ENCODE data around the gene PTPRG. TPM values are rescaled to one million over a fixed set of nuclear protein-coding genes. Genes with fewer than 3 reads are reported as not detected.

PTPRG gene
- total and polyA plus RNA-seq, 2 of the 13 experiments (the other 11 are each of a cell fraction or from before 2014, with no cell fraction given), result 8.0 to 25.3 TPM

DNA sequence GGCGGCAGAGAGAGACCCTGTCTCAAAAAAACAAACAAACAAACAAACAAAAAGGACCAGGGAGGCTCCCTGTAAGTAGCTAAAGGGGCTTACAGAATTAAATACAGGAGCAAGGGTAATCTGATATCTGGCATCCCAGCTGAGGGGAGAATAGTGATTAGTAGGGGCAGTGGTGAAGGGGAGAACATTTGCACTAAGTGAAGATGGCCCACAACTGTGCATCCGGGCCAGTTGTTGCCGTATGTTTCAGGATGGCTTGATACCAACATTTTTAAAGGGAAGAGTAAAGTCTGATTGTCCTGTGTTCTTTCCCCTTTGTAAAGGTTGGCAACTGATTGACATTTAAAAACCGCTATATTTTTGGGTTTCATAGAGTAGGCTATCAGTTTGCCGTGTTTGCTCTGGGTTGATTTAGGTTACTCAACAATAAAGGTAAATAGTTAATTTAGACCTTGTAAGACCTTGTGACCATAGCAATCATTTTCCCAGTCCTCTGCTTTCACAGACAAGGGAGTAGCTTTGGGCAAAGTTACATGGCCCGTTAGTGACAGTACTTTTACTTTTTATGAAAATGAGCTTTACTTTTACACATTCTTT, 167.8 kb downstream of the PTPRG start (continued):
- TF ChIP-seq FOXA3 (CRISPR knock-in tag; IDR thresholded peaks at IDR 0.05) (peak; percentile 32; the same call in 1 of the 2 replicates), ZIK1 (CRISPR knock-in tag; IDR thresholded peaks at IDR 0.05; ENCODE audit: borderline replicate concordance, low read depth) (no peak), JUND (CRISPR knock-in tag; IDR thresholded peaks at IDR 0.05) (no peak), ZNF501 (CRISPR knock-in tag; IDR thresholded peaks at IDR 0.05) (no peak), CREM (IDR thresholded peaks at IDR 0.05) (peak; percentile 21; the same call in 1 of the 2 replicates), CREM (CRISPR knock-in tag; IDR thresholded peaks at IDR 0.05) (no peak), RFX3 (CRISPR knock-in tag; IDR thresholded peaks at IDR 0.05) (no peak), SOX5 (CRISPR knock-in tag; IDR thresholded peaks at IDR 0.05; ENCODE audit: borderline replicate concordance) (peak; percentile 28; the same call in 1 of the 2 replicates), ZSCAN30 (CRISPR knock-in tag; IDR thresholded peaks at IDR 0.05) (no peak), AHR (CRISPR knock-in tag; IDR thresholded peaks at IDR 0.05) (no peak), AGO1 (IDR thresholded peaks at IDR 0.05; ENCODE audit: low read depth, low read length, poor library complexity, severe bottlenecking) (no peak), ZBTB7A (CRISPR knock-in tag; IDR thresholded peaks at IDR 0.05) (no peak), KDM1A (CRISPR knock-in tag; IDR thresholded peaks at IDR 0.05) (no peak), NR2F6 (IDR thresholded peaks at IDR 0.05) (no peak), NR2F6 (CRISPR knock-in tag; IDR thresholded peaks at IDR 0.05) (no peak), TCF12 (IDR thresholded peaks at IDR 0.05) (no peak), TCF12 (CRISPR knock-in tag; IDR thresholded peaks at IDR 0.05) (no peak), ZNF468 (CRISPR knock-in tag; IDR thresholded peaks at IDR 0.05) (no peak), ZNF878 (CRISPR knock-in tag; IDR thresholded peaks at IDR 0.05) (no peak)
- TF ChIP-seq, protein P1, sequence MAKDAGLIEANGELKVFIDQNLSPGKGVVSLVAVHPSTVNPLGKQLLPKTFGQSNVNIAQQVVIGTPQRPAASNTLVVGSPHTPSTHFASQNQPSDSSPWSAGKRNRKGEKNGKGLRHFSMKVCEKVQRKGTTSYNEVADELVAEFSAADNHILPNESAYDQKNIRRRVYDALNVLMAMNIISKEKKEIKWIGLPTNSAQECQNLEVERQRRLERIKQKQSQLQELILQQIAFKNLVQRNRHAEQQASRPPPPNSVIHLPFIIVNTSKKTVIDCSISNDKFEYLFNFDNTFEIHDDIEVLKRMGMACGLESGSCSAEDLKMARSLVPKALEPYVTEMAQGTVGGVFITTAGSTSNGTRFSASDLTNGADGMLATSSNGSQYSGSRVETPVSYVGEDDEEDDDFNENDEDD (CRISPR knock-in tag; IDR thresholded peaks at IDR 0.05; ENCODE audit: borderline replicate concordance), result no peak
- TF ChIP-seq, protein P2, sequence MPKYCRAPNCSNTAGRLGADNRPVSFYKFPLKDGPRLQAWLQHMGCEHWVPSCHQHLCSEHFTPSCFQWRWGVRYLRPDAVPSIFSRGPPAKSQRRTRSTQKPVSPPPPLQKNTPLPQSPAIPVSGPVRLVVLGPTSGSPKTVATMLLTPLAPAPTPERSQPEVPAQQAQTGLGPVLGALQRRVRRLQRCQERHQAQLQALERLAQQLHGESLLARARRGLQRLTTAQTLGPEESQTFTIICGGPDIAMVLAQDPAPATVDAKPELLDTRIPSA (CRISPR knock-in tag; IDR thresholded peaks at IDR 0.05; ENCODE audit: borderline replicate concordance), result no peak
- TF ChIP-seq, protein P3, sequence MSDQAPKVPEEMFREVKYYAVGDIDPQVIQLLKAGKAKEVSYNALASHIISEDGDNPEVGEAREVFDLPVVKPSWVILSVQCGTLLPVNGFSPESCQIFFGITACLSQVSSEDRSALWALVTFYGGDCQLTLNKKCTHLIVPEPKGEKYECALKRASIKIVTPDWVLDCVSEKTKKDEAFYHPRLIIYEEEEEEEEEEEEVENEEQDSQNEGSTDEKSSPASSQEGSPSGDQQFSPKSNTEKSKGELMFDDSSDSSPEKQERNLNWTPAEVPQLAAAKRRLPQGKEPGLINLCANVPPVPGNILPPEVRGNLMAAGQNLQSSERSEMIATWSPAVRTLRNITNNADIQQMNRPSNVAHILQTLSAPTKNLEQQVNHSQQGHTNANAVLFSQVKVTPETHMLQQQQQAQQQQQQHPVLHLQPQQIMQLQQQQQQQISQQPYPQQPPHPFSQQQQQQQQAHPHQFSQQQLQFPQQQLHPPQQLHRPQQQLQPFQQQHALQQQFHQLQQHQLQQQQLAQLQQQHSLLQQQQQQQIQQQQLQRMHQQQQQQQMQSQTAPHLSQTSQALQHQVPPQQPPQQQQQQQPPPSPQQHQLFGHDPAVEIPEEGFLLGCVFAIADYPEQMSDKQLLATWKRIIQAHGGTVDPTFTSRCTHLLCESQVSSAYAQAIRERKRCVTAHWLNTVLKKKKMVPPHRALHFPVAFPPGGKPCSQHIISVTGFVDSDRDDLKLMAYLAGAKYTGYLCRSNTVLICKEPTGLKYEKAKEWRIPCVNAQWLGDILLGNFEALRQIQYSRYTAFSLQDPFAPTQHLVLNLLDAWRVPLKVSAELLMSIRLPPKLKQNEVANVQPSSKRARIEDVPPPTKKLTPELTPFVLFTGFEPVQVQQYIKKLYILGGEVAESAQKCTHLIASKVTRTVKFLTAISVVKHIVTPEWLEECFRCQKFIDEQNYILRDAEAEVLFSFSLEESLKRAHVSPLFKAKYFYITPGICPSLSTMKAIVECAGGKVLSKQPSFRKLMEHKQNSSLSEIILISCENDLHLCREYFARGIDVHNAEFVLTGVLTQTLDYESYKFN (CRISPR knock-in tag; conservative IDR thresholded peaks at IDR 0.05), result peak; percentile 26; the same call in 1 of the 2 replicates
- TF ChIP-seq, protein P4, sequence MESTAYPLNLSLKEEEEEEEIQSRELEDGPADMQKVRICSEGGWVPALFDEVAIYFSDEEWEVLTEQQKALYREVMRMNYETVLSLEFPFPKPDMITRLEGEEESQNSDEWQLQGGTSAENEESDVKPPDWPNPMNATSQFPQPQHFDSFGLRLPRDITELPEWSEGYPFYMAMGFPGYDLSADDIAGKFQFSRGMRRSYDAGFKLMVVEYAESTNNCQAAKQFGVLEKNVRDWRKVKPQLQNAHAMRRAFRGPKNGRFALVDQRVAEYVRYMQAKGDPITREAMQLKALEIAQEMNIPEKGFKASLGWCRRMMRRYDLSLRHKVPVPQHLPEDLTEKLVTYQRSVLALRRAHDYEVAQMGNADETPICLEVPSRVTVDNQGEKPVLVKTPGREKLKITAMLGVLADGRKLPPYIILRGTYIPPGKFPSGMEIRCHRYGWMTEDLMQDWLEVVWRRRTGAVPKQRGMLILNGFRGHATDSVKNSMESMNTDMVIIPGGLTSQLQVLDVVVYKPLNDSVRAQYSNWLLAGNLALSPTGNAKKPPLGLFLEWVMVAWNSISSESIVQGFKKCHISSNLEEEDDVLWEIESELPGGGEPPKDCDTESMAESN (CRISPR knock-in tag; conservative IDR thresholded peaks at IDR 0.05), result no peak
- TF ChIP-seq, protein P5, sequence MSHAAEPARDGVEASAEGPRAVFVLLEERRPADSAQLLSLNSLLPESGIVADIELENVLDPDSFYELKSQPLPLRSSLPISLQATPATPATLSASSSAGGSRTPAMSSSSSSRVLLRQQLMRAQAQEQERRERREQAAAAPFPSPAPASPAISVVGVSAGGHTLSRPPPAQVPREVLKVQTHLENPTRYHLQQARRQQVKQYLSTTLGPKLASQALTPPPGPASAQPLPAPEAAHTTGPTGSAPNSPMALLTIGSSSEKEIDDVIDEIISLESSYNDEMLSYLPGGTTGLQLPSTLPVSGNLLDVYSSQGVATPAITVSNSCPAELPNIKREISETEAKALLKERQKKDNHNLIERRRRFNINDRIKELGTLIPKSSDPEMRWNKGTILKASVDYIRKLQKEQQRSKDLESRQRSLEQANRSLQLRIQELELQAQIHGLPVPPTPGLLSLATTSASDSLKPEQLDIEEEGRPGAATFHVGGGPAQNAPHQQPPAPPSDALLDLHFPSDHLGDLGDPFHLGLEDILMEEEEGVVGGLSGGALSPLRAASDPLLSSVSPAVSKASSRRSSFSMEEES (CRISPR knock-in tag; IDR thresholded peaks at IDR 0.05), result peak; percentile 65

All from HepG2 (cell line).